Chondrocyte (in vitro differentiated cells): ENCODE data around the gene MAML1. TPM values are rescaled to one million over a fixed set of nuclear protein-coding genes. Genes with fewer than 3 reads are reported as not detected.

Source experiments
- DNase-seq: peaks from one replicate; pipeline ENCODE4 v3.0.0; 2021; ENCODE audit warnings: mixed read lengths, low spot score
- H3K27ac Mint-ChIP-seq: one replicate; pipeline ENCODE4 v1.8.0; 2021; ENCODE audit warnings: mild to moderate bottlenecking, moderate library complexity, mixed read lengths; ENCODE audit not compliant: unreplicated experiment
- H3K27me3 Mint-ChIP-seq: 2 replicates; pipeline ENCODE4 v1.8.0; 2021; ENCODE audit warnings: low read depth, mixed read lengths
- H3K36me3 Mint-ChIP-seq: 2 replicates; pipeline ENCODE4 v1.8.0; 2021; ENCODE audit warnings: low read depth, mixed read lengths
- H3K4me1 Mint-ChIP-seq: 2 replicates; pipeline ENCODE4 v1.8.0; 2021; ENCODE audit warnings: low read depth, mild to moderate bottlenecking, mixed read lengths
- H3K4me3 Mint-ChIP-seq: one replicate; pipeline ENCODE4 v1.8.0; 2021; ENCODE audit warnings: mild to moderate bottlenecking, moderate library complexity, mixed read lengths; ENCODE audit not compliant: unreplicated experiment
- H3K9me3 Mint-ChIP-seq: 2 replicates; pipeline ENCODE4 v1.8.0; 2021; ENCODE audit warnings: low read depth, mixed read lengths
- total RNA-seq: library from RNA; stranded (reverse); gene quantifications from 3 replicates; pipeline ENCODE4 v1.2.1, GENCODE V29; 2021
- TF ChIP-seq, protein P1 (sequence below): fragments of 200-600 bp; sonication (generic); IDR thresholded peaks from 2 replicates; pipeline ENCODE4 v1.5.0; 2021; ENCODE audit warnings: antibody characterized with exemption, mild to moderate bottlenecking, moderate library complexity

Gene MAML1
- total RNA-seq, 1 donor from 2014 or later, result 29.9 TPM

DNA sequence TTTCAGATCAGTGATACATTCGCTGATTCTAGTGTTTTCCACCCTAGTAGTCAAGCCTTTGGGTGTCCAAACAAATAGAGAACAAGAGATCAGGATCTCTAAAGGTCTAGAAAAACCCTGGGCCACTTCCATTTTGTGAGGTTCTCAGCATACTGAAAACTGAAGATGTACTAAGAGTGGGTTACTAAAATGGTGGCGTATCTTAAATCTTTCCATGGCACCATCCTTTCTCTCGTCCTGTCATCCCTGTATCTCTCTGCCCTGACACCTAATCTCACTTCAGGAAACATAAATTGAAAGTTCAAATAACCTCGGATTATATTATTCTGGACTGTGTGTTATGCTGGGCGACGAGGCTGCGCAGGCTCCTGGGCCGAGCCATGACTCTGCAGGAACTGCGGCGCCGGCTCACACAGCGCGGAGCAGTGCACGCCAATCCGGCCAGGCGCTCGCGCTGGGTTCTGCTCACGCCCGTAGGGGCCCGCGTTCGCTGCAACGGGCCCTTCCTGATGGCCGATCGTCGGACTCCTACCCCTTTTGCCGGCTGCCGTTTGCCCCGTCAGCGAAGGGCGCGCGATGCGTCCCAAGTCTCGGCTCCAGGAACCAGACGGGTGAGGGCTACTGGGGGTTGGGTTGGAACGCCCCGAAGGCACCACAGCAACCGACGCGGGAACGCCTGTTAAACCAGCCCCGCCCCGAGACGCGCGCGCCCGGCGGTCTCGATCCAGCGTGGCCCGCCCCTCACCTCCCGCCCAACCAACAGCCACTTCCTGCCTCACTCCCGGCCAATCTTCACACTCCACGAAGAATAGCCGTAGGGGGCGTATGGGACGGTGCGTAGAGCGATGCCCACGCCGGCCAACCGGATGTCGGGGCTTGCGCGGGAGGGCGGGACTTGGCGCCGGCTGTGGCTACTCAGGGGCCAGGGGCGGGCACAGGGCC, 34.4 kb upstream of the MAML1 start:
- TF ChIP-seq, protein P1, sequence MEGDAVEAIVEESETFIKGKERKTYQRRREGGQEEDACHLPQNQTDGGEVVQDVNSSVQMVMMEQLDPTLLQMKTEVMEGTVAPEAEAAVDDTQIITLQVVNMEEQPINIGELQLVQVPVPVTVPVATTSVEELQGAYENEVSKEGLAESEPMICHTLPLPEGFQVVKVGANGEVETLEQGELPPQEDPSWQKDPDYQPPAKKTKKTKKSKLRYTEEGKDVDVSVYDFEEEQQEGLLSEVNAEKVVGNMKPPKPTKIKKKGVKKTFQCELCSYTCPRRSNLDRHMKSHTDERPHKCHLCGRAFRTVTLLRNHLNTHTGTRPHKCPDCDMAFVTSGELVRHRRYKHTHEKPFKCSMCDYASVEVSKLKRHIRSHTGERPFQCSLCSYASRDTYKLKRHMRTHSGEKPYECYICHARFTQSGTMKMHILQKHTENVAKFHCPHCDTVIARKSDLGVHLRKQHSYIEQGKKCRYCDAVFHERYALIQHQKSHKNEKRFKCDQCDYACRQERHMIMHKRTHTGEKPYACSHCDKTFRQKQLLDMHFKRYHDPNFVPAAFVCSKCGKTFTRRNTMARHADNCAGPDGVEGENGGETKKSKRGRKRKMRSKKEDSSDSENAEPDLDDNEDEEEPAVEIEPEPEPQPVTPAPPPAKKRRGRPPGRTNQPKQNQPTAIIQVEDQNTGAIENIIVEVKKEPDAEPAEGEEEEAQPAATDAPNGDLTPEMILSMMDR, result no peak
- peak overlapping the region; percentile 88 for H3K4me3 Mint-ChIP-seq
- H3K27ac Mint-ChIP-seq, result peak overlapping the region; percentile 99
- no peaks in the 10 kb centered on the region for H3K27me3 Mint-ChIP-seq
- H3K36me3 Mint-ChIP-seq, result peaks cover 6% of the 10 kb centered on the region
- no peaks in the 10 kb centered on the region for H3K9me3 Mint-ChIP-seq
- peaks cover 35% of the 10 kb centered on the region for H3K4me1 Mint-ChIP-seq
- peak; percentile 100 for DNase-seq

- Mint-ChIP-seq H3K27me3 (no peaks in the 10 kb centered on the region), H3K4me3 (peak within 1 kb of the TSS; percentile 88)
- TF ChIP-seq, protein P1, result no peak
These were observed 33.5 kb upstream of the MAML1 start, which contains the start of gene CANX for GRCh38 chr5:179698935-179699615. Gene CANX (plus strand): TSS chr5:179698967. CDS start chr5:179705682, 6,715 bp downstream.

GRCh38 chr5:179699616-179700237, 32.9 kb upstream of the MAML1 start:
- DNase-seq, result no peak
- Mint-ChIP-seq H3K4me1 (peaks cover 43% of the 10 kb centered on the region), H3K27me3 (no peaks in the 10 kb centered on the region), H3K27ac (peak overlapping the region; percentile 99), H3K9me3 (no peaks in the 10 kb centered on the region), H3K4me3 (peak overlapping the region; percentile 88), H3K36me3 (peaks cover 8% of the 10 kb centered on the region)
- TF ChIP-seq, protein P1, result no peak

More at GRCh38 chr5:179698935-179699615, 33.5 kb upstream of the MAML1 start, which contains the start of gene CANX:
- H3K27ac Mint-ChIP-seq, result peak within 1 kb of the TSS; percentile 99
- no peak for DNase-seq
- peaks cover 43% of the 10 kb centered on the region for H3K4me1 Mint-ChIP-seq
- H3K9me3 Mint-ChIP-seq, result no peaks in the 10 kb centered on the region
- peaks cover 8% of the 10 kb centered on the region for H3K36me3 Mint-ChIP-seq

GRCh38 chr5:179700401-179700918, 32.2 kb upstream of the MAML1 start:
- Mint-ChIP-seq H3K4me3 (peak overlapping the region; percentile 88), H3K36me3 (peaks cover 10% of the 10 kb centered on the region), H3K9me3 (no peaks in the 10 kb centered on the region), H3K4me1 (peaks cover 47% of the 10 kb centered on the region), H3K27me3 (no peaks in the 10 kb centered on the region), H3K27ac (peak overlapping the region; percentile 99)
- DNase-seq, result no peak
- TF ChIP-seq, protein P1, result no peak
